ENCODE measurements around the gene CLEC4M.

Gene CLEC4M

DNA sequence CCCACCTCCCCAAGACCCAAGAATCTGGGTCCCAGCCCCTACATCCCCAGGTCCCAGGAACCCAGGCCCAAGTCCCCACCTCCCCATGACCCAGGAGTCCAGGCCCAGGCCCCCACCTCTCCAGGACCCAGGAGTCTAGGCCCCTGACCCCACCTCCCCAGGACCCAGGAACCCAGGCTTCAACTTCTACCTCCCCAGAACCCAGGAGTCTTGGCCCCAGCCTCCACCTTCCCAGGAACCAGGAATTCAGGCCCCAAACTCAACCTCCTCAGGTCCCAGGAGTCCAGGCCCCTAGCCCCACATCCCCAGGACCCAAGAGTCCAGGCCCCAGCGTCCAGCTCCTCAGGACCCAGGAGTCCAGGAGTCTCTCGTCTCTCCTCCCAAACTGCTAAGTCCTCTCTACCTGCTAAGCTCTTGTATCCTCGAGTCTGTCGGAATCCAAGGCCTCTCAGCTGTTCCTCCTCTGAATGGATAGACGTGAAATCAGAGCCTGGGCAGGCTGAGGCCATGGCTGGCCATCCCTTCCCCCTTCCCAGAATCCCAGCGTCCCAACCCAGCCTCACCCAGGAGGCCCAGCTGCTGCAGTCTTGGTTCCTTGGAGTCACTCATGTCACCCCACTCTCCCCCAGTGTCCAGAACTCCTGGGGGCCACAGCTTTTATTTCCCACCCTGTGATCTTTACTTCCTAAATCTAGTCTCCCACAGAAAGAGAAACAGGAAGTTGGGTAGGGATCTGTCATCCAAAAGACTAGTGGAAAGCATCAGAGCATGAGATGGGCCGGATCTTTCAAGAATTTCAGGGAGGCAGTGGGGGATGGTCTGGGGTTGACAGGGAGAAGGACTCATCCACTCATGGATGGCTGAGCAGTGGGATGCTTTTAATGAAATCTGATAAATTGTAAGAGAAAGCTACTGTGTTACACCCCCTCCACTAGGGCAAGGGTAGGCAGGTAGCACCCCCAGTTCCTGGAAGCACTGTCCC lies 15.8 kb upstream of the CLEC4M start, which contains the start of gene CD209:
Gene CD209 (minus strand): TSS at position 632 of the 982 bp plus-strand sequence. CDS start 23 bp downstream, at position 609.
- Histone ChIP-seq H3K9me3 (ENCODE audit: insufficient read depth, low read length) (no peaks in the 10 kb centered on the region), H2AFZ (ENCODE audit: low read depth, low read length, severe bottlenecking) (no peak within 1 kb of the TSS), H3K4me3 (ENCODE audit: insufficient read depth, low read length, poor library complexity, severe bottlenecking) (no peak within 1 kb of the TSS), H3K79me2 (ENCODE audit: insufficient read depth, low read length) (no peaks in the 10 kb centered on the region), H3K9me2 (replicated peaks; ENCODE audit: insufficient read depth, low read length) (no peaks in the 10 kb centered on the region), H3K9ac (ENCODE audit: low read length) (no peak within 1 kb of the TSS), H4K20me1 (ENCODE audit: low read depth, low read length) (no peaks in the 10 kb centered on the region), H3K27me3 (ENCODE audit: low read length) (no peaks in the 10 kb centered on the region), H3K36me3 (ENCODE audit: low read length) (no peaks in the 10 kb centered on the region), H3K4me2 (ENCODE audit: low read depth, low read length, poor library complexity, severe bottlenecking) (no peak within 1 kb of the TSS), H3K27ac (ENCODE audit: low read depth, low read length) (no peak within 1 kb of the TSS), H3F3A (ENCODE audit: insufficient read depth) (no peaks in the 10 kb centered on the region)
- TF ChIP-seq, protein P1, sequence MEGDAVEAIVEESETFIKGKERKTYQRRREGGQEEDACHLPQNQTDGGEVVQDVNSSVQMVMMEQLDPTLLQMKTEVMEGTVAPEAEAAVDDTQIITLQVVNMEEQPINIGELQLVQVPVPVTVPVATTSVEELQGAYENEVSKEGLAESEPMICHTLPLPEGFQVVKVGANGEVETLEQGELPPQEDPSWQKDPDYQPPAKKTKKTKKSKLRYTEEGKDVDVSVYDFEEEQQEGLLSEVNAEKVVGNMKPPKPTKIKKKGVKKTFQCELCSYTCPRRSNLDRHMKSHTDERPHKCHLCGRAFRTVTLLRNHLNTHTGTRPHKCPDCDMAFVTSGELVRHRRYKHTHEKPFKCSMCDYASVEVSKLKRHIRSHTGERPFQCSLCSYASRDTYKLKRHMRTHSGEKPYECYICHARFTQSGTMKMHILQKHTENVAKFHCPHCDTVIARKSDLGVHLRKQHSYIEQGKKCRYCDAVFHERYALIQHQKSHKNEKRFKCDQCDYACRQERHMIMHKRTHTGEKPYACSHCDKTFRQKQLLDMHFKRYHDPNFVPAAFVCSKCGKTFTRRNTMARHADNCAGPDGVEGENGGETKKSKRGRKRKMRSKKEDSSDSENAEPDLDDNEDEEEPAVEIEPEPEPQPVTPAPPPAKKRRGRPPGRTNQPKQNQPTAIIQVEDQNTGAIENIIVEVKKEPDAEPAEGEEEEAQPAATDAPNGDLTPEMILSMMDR (IDR thresholded peaks at IDR 0.05; ENCODE audit: insufficient read depth, low read length, poor library complexity, severe bottlenecking): no peak
- TF ChIP-seq EZH2phosphoT487 (conservative IDR thresholded peaks at IDR 0.05; ENCODE audit: low read length): no peak

GRCh38 chr19:7748171-7748570 lies 14.9 kb upstream of the CLEC4M start:
- H4K20me1 ChIP-seq (ENCODE audit: low read depth, low read length): no peaks in the 10 kb centered on the region
- no peak overlapping the region for H3K9ac ChIP-seq (ENCODE audit: low read length)
- H3K9me2 ChIP-seq (replicated peaks; ENCODE audit: insufficient read depth, low read length): no peaks in the 10 kb centered on the region
- H3K4me3 ChIP-seq (ENCODE audit: insufficient read depth, low read length, poor library complexity, severe bottlenecking): no peak overlapping the region
- no peak overlapping the region for H3K4me2 ChIP-seq (ENCODE audit: low read depth, low read length, poor library complexity, severe bottlenecking)
- H3K27ac ChIP-seq (ENCODE audit: low read depth, low read length): no peak overlapping the region
- no peaks in the 10 kb centered on the region for H3F3A ChIP-seq (ENCODE audit: insufficient read depth)
- no peaks in the 10 kb centered on the region for H3K9me3 ChIP-seq (ENCODE audit: insufficient read depth, low read length)
- TF ChIP-seq EZH2phosphoT487 (conservative IDR thresholded peaks at IDR 0.05; ENCODE audit: low read length): no peak
- TF ChIP-seq, protein P1 (IDR thresholded peaks at IDR 0.05; ENCODE audit: insufficient read depth, low read length, poor library complexity, severe bottlenecking): no peak
- H3K36me3 ChIP-seq (ENCODE audit: low read length): no peaks in the 10 kb centered on the region
- H2AFZ ChIP-seq (ENCODE audit: low read depth, low read length, severe bottlenecking): no peak overlapping the region
- no peaks in the 10 kb centered on the region for H3K79me2 ChIP-seq (ENCODE audit: insufficient read depth, low read length)
- H3K27me3 ChIP-seq (ENCODE audit: low read length): no peaks in the 10 kb centered on the region

- H3K27me3 ChIP-seq (ENCODE audit: low read length): no peaks in the 10 kb centered on the region
- H3K9me3 ChIP-seq (ENCODE audit: insufficient read depth, low read length): no peaks in the 10 kb centered on the region
- H3K4me3 ChIP-seq (ENCODE audit: insufficient read depth, low read length, poor library complexity, severe bottlenecking): no peak overlapping the region
- TF ChIP-seq, protein P1 (IDR thresholded peaks at IDR 0.05; ENCODE audit: insufficient read depth, low read length, poor library complexity, severe bottlenecking): no peak
- no peak for TF ChIP-seq EZH2phosphoT487 (conservative IDR thresholded peaks at IDR 0.05; ENCODE audit: low read length)
- no peak overlapping the region for H3K9ac ChIP-seq (ENCODE audit: low read length)
- H3F3A ChIP-seq (ENCODE audit: insufficient read depth): no peaks in the 10 kb centered on the region
- H3K4me2 ChIP-seq (ENCODE audit: low read depth, low read length, poor library complexity, severe bottlenecking): no peak overlapping the region
- H3K79me2 ChIP-seq (ENCODE audit: insufficient read depth, low read length): no peaks in the 10 kb centered on the region
- H4K20me1 ChIP-seq (ENCODE audit: low read depth, low read length): no peaks in the 10 kb centered on the region
- H3K9me2 ChIP-seq (replicated peaks; ENCODE audit: insufficient read depth, low read length): no peaks in the 10 kb centered on the region
- H2AFZ ChIP-seq (ENCODE audit: low read depth, low read length, severe bottlenecking): no peak overlapping the region
- no peak overlapping the region for H3K27ac ChIP-seq (ENCODE audit: low read depth, low read length)
- H3K36me3 ChIP-seq (ENCODE audit: low read length): no peaks in the 10 kb centered on the region
Observed at GRCh38 chr19:7748756-7749155, 14.3 kb upstream of the CLEC4M start.

All from SU-DHL-6 (cell line).